Measurements from ENCODE around the gene EFL1. TPM values are rescaled to one million over a fixed set of nuclear protein-coding genes. Genes with fewer than 3 reads are reported as not detected.

The EFL1 gene
- total and polyA plus RNA-seq, 2 of the 4 experiments (the other 2 are of a cell fraction), result 10.1 to 24.6 TPM

DNA sequence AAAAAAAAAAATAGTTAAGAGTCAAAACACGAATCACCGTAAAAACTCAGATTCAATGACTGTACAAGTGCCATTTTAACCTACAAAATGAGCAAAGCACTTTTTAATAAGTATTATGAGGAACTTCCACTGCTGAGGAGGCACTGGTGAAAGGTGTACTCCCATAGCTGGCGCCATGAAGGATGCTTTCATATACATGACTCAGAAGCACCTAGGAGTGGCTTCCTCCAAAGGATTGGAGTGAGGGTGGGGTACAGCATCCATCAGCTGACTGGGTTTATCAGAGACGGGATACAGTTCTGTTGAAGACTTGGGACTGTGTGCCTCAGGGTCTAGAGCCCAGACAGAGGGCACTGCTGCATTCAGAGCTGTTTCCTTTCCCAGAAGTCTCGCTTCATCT is 155.9 kb downstream of the EFL1 start:
- Histone ChIP-seq H3K79me1 (ENCODE audit: low read depth in 1 of 2, low read length in 2 of 2) (no peaks in the 10 kb centered on the region), H2BK120ac (ENCODE audit: low read depth, low read length) (peak overlapping the region; percentile 3; the same call in 1 of the 2 replicates), H3K27ac (ENCODE audit: insufficient read depth, low read length) (no peak overlapping the region), H2AK9ac (replicated peaks; ENCODE audit: low read depth, low read length, poor library complexity) (no peak overlapping the region), H3K4me1 (ENCODE audit: control insufficient read depth, insufficient read depth, low read length) (peaks cover 4% of the 10 kb centered on the region; the same call in 1 of the 2 replicates), H2AK5ac (ENCODE audit: low read depth, low read length) (peak overlapping the region; percentile 68), H3K9me3 (ENCODE audit: control insufficient read depth, insufficient read depth, low read length) (no peaks in the 10 kb centered on the region), H2AFZ (replicated peaks; ENCODE audit: low read length, poor library complexity) (no peak overlapping the region), H2BK5ac (ENCODE audit: low read depth, low read length, poor library complexity, severe bottlenecking) (no peak overlapping the region), H3K9me1 (ENCODE audit: insufficient read depth, low read length) (peaks cover 7% of the 10 kb centered on the region), H2BK20ac (ENCODE audit: low read depth, low read length) (peak overlapping the region; percentile 22; the same call in 1 of the 2 replicates), H3K18ac (ENCODE audit: low read depth, low read length) (no peak overlapping the region), H2BK15ac (ENCODE audit: low read depth, low read length) (peak overlapping the region; percentile 12; the same call in 2 of the 3 replicates), H3K14ac (replicated peaks; ENCODE audit: low read depth, low read length) (no peak overlapping the region), H4K20me1 (ENCODE audit: insufficient read depth, low read length) (no peaks in the 10 kb centered on the region), H4K5ac (ENCODE audit: low read depth, low read length) (no peak overlapping the region), H3K9ac (ENCODE audit: low read depth, low read length) (no peak overlapping the region), H3K23ac (ENCODE audit: low read depth, low read length) (no peak overlapping the region), H3K27me3 (ENCODE audit: control insufficient read depth, insufficient read depth, low read length) (no peaks in the 10 kb centered on the region), H4K91ac (ENCODE audit: insufficient read depth, low read depth, low read length) (peak overlapping the region; percentile 87), H3K4ac (ENCODE audit: low read depth, low read length) (peak overlapping the region; percentile 68; the same call in 1 of the 2 replicates), H3K36me3 (ENCODE audit: control insufficient read depth, insufficient read depth, low read length) (no peaks in the 10 kb centered on the region), H4K8ac (ENCODE audit: low read depth in 2 of 2, low read length in 2 of 2) (0 out of 4 replicates have a peak overlapping the region, but pooled peaks of 1 of the 2 experiments have one; percentile 28), H3K56ac (ENCODE audit: extremely low read depth, insufficient read depth, low read length) (no peak overlapping the region), H3K4me2 (ENCODE audit: low read depth, low read length) (no peak overlapping the region), H3K4me3 (ENCODE audit: insufficient read depth, low read depth, low read length) (no peak overlapping the region)
- intact Hi-C loops (cut with micrococcal nuclease), result loop anchor here (5.0 kb wide), 1 partner anchor 694 kb away; no protein-coding TSS in a partner anchor
- BruUV-seq (replicated peaks), result no TSS peak
- no peak for DNase-seq
- TF ChIP-seq FOS (IDR thresholded peaks at IDR 0.05; ENCODE audit: low read depth, low read length) (no peak), CHD1 (IDR thresholded peaks at IDR 0.05; ENCODE audit: low read depth, low read length) (no peak), SMC3 (IDR thresholded peaks at IDR 0.05; ENCODE audit: low read depth, low read length) (no peak), MAFK (IDR thresholded peaks at IDR 0.05; ENCODE audit: low read depth, low read length) (no peak), CEBPB (IDR thresholded peaks at IDR 0.05; ENCODE audit: low read depth, low read length) (no peak), POLR2A (IDR thresholded peaks at IDR 0.05; ENCODE audit: low read depth, low read length) (no peak), RCOR1 (IDR thresholded peaks at IDR 0.05; ENCODE audit: insufficient replicate concordance, low read length) (no peak), MXI1 (IDR thresholded peaks at IDR 0.05; ENCODE audit: borderline replicate concordance, low read depth, low read length) (no peak), RFX5 (IDR thresholded peaks at IDR 0.05; ENCODE audit: low read depth, low read length) (no peak), NFE2L2 (IDR thresholded peaks at IDR 0.05; ENCODE audit: low read depth, low read length) (no peak), RAD21 (IDR thresholded peaks at IDR 0.05; ENCODE audit: low read length) (no peak), USF2 (IDR thresholded peaks at IDR 0.05; ENCODE audit: low read depth, low read length) (no peak), MAZ (IDR thresholded peaks at IDR 0.05; ENCODE audit: borderline replicate concordance, low read depth, low read length) (no peak), BHLHE40 (IDR thresholded peaks at IDR 0.05; ENCODE audit: low read depth, low read length) (no peak), CTCF (conservative IDR thresholded peaks at IDR 0.05; ENCODE audit: low read depth, low read length) (no peak)
- TF ChIP-seq, protein P1, sequence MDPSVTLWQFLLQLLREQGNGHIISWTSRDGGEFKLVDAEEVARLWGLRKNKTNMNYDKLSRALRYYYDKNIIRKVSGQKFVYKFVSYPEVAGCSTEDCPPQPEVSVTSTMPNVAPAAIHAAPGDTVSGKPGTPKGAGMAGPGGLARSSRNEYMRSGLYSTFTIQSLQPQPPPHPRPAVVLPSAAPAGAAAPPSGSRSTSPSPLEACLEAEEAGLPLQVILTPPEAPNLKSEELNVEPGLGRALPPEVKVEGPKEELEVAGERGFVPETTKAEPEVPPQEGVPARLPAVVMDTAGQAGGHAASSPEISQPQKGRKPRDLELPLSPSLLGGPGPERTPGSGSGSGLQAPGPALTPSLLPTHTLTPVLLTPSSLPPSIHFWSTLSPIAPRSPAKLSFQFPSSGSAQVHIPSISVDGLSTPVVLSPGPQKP (IDR thresholded peaks at IDR 0.05; ENCODE audit: borderline replicate concordance, low read depth, low read length), result no peak
- POLR2A ChIA-PET (ENCODE audit: unreplicated experiment), result no interaction called here
- WGBS, 2 experiments (ENCODE audit: extremely low coverage in 2 of 2, insufficient read length in 1 of 2), result 80% methylated on average over 2 of the region's 5 CpGs; no CpG with 5 or more reads in 1 of the 2 experiments
- dilution Hi-C loops (cut with HindIII; ENCODE audit: low sequenced_read_pairs, unreplicated experiment), result no loop called here
- in situ Hi-C loops (cut with MboI; ENCODE audit: low sequenced_read_pairs), result no loop called here
- CTCF ChIA-PET, result interaction anchor here (1.8 kb wide), 1 partner anchor 33 kb away, joined by 5 read pairs; no protein-coding TSS in a partner anchor
- ATAC-seq (ENCODE audit: low read depth), result no peak
